ENCODE data around the gene KRT36.

DNA sequence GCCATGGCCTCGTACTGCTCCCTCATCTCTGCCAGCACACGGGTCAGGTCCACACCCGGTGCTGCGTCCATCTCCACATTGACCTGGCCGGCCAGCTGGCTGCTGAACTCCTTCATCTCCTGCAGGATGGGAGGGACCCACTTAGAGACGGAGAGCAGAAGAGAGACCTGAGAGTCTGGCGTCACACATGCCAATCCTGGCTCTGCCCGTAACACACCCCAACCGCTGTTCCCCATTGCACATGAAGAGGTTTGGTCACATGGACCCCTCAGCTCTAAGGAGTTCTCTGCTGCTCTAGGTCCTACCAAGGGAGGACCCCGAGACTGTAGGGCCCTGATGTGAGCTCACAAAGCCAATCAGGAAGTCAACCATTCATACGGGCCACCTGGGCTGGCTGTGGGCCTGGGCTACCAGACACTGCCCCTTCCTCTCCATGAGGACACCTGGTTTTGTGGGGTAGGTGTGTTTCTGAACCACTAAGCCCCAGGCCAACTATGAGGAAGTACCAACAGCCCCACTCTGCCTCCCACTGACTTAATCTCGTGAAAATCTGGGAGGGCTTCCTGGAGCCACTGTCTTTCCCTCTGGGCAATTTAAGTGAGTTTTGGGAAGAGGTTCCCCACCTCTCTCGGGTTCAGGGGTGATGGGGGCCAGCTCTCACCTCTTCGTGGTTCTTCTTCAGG lies 26.6 kb upstream of the KRT36 start:
- no peak for TF ChIP-seq EP300 (IDR thresholded peaks at IDR 0.05)
- TF ChIP-seq, protein P1, sequence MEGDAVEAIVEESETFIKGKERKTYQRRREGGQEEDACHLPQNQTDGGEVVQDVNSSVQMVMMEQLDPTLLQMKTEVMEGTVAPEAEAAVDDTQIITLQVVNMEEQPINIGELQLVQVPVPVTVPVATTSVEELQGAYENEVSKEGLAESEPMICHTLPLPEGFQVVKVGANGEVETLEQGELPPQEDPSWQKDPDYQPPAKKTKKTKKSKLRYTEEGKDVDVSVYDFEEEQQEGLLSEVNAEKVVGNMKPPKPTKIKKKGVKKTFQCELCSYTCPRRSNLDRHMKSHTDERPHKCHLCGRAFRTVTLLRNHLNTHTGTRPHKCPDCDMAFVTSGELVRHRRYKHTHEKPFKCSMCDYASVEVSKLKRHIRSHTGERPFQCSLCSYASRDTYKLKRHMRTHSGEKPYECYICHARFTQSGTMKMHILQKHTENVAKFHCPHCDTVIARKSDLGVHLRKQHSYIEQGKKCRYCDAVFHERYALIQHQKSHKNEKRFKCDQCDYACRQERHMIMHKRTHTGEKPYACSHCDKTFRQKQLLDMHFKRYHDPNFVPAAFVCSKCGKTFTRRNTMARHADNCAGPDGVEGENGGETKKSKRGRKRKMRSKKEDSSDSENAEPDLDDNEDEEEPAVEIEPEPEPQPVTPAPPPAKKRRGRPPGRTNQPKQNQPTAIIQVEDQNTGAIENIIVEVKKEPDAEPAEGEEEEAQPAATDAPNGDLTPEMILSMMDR (IDR thresholded peaks at IDR 0.05) = no peak
